HG03139 (cell line): ENCODE data around the gene CTTN.

Experiments
- ATAC-seq: cut with Tn5 transposase; IDR thresholded peaks from one replicate; pipeline ENCODE4 v1.9.1; 2021; ENCODE audit not compliant: unreplicated experiment

Gene CTTN

GRCh38 chr11:70428701-70429427 is 30.5 kb downstream of the CTTN start:
- no peak for ATAC-seq

- no peak for ATAC-seq
Observed at GRCh38 chr11:70429428-70429705, 31.0 kb downstream of the CTTN start.

- no peak for ATAC-seq
Observed at GRCh38 chr11:70429724-70430521, 31.6 kb downstream of the CTTN start.

GRCh38 chr11:70430671-70431574 is 32.6 kb downstream of the CTTN start:
- ATAC-seq, result no peak

- ATAC-seq, result no peak
Observed at GRCh38 chr11:70431611-70432010, 33.3 kb downstream of the CTTN start.

DNA sequence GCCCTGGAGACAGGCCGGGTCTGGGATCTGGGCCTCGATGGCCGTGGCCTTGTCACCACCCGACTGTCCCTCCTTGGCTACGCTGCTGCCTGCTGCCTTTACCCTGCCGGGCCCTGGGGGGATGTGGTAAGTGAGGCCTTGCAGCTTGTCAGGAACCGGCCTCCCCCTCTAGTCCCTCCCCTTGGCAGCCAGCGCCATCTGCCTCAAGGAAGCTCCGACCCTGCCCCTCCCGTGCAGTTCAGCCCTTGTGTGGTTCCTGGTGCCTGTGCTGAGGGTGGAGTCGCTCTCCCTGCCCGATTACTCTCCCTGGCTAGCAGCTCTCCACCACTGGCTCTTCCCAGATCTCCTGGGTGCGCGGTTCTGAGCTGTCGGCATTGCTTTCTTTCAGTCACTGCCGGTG is 33.7 kb downstream of the CTTN start:
- ATAC-seq, result no peak

GRCh38 chr11:70432580-70432979 is 34.3 kb downstream of the CTTN start:
- no peak for ATAC-seq

DNA sequence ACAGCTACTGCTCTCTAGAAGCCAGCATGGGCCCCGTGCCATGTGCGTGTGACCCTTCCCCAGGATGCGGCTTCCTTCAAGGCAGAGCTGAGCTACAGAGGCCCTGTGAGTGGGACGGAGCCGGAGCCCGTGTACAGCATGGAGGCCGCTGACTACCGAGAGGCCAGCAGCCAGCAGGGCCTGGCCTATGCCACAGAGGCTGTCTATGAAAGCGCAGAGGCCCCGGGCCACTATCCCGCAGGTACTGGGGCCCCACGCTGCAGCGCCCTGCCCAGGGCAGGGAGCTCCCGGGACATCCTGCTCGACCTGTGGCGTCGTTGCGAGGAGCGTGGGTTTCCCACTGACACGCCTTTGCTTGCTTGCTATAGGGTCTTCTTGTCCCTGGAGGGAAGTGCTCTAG is 34.7 kb downstream of the CTTN start:
- ATAC-seq, result no peak

GRCh38 chr11:70433526-70433925 is 35.2 kb downstream of the CTTN start:
- no peak for ATAC-seq

GRCh38 chr11:70433966-70434812 is 35.9 kb downstream of the CTTN start:
- no peak for ATAC-seq

- no peak for ATAC-seq
Observed at GRCh38 chr11:70434813-70435278, 36.5 kb downstream of the CTTN start.

DNA sequence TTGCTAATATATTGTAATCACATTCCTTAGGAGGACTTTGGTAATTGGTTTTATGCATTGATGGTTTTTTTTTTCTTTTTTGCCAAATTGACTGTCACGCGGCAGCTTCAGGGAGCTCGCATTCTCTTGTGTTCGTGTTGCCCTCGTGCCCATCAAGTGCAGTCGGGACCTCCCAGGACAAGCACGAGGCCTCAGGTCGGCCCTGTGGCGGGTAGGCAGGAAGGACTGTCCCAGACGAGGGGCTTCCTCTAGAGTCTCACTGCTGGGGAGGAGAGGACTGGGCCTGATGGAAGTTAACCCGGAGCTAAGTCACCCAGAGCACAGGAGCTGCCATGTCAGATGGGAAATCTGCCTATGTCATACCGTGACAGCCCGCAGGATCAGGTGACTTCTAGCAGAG is 37.0 kb downstream of the CTTN start:
- ATAC-seq, result no peak

- ATAC-seq, result no peak
Observed at GRCh38 chr11:70435765-70436500, 37.6 kb downstream of the CTTN start.

DNA sequence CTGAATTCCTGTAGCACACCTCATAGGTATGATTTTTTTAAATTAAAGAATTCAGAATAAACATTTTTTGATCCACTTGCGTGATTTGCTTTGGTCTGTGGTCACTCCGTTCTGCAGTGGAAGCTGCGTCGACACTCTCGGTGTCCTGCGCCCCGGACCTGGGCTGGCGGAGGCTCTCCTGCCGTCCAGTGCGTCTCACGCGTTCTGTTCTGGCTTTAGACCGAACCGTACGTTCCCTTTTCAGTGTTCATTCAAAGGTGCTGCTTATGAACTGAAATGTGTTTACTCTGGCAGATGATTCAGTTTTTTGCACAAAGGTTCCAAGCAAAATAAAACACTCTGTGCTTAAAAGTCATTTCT is 38.2 kb downstream of the CTTN start:
- ATAC-seq, result no peak

- ATAC-seq, result no peak
Observed at GRCh38 chr11:70437111-70437784, 38.9 kb downstream of the CTTN start.

DNA sequence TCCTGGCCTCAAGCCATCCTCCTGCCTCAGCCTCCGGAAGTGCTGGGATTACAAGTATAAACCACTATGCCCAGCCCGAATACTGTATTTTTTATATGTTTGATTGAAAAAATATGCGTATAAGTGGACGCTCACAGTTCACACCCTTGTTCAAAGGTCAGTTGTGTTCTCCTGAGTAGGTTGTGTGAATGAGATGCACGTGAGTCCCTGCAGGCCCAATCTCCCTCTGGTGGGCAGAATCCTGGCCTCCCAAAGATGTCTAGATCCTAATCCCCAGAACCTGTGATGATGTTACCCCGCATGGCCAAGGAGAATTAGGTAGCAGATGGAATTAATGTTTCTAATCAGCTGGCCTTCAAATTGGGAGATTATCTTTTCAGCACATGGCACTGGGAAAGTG is 41.9 kb downstream of the CTTN start:
- ATAC-seq, result no peak

DNA sequence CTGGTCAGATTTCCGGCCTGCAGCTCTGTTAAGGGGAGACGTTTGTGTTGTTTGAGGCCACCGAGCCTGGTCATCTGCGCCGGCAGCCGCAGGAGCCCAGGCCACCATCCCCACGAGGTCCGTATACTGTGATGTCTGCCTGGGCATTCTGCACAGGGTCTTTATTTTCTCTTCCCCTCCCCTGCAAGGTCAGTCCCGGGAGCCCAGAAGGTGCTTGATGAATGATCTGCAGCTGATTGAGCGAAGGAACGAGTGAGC is 45.4 kb downstream of the CTTN start:
- no peak for ATAC-seq

DNA sequence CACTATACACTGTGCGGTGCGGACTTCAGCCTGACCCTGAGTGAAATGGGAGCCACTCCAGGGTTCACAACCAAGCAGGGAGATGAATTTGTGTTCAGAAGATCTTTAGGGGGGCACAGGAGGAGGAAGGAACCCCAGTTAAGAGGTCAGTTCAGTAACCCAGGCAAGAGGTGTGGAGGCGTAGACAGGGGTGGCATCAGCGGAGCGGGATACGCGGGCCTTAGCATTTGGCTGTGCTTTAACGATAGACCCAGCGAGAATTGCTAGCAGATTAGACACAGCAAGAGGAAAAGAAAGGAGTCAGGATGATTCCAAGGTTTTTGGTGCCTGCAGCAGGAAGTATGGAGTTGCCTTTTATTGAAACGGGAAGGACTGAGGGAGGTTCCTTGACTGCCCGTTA is 46.8 kb downstream of the CTTN start:
- no peak for ATAC-seq

- no peak for ATAC-seq
Observed at GRCh38 chr11:70445605-70446004, 47.3 kb downstream of the CTTN start.
